Endodermal cell (in vitro differentiated cells): ENCODE results near the gene WNK1. TPM values are rescaled to one million over a fixed set of nuclear protein-coding genes. Genes with fewer than 3 reads are reported as not detected.

Experiments used
- DNase-seq: peaks from one replicate; pipeline ENCODE4 v3.0.0-alpha.2; 2017
- H3K27ac ChIP-seq: 2 replicates; pipeline ENCODE4 v1.5.1; 2013; ENCODE audit warnings: mild to moderate bottlenecking, low read depth, low read length, moderate library complexity
- H3K27me3 ChIP-seq: 2 replicates; pipeline ENCODE4 v1.6.1; 2013; ENCODE audit warnings: mild to moderate bottlenecking, low read length, moderate library complexity; ENCODE audit not compliant: insufficient read depth, control insufficient read depth, poor library complexity, severe bottlenecking
- H3K36me3 ChIP-seq: 2 replicates; pipeline ENCODE4 v1.7.0; 2013; ENCODE audit warnings: mild to moderate bottlenecking, low read length, moderate library complexity; ENCODE audit not compliant: control insufficient read depth, insufficient read depth
- H3K4me1 ChIP-seq: one replicate; pipeline ENCODE4 v1.7.0; 2013; ENCODE audit warnings: low read length; ENCODE audit not compliant: control insufficient read depth, insufficient read depth
- H3K4me3 ChIP-seq: 2 replicates; pipeline ENCODE4 v1.5.1; 2013; ENCODE audit warnings: mild to moderate bottlenecking, low read length, moderate library complexity
- H3K9ac ChIP-seq: 2 replicates; pipeline ENCODE4 v1.6.1; 2013; ENCODE audit warnings: mild to moderate bottlenecking, low read length, moderate library complexity; ENCODE audit not compliant: poor library complexity, severe bottlenecking; ENCODE audit errors: extremely low read depth
- H3K9me3 ChIP-seq: 2 replicates; pipeline ENCODE4 v1.6.1; 2013; ENCODE audit warnings: mild to moderate bottlenecking, low read length, moderate library complexity; ENCODE audit not compliant: control insufficient read depth
- H3K27ac Mint-ChIP-seq: 2 replicates; pipeline ENCODE4 v1.8.0; 2020; ENCODE audit warnings: mixed read lengths
- H3K27me3 Mint-ChIP-seq: 2 replicates; pipeline ENCODE4 v1.8.0; 2021; ENCODE audit warnings: mild to moderate bottlenecking, mixed read lengths; ENCODE audit not compliant: insufficient read depth
- H3K36me3 Mint-ChIP-seq: 2 replicates; pipeline ENCODE4 v1.8.0; 2020; ENCODE audit warnings: low read depth, mixed read lengths
- H3K4me1 Mint-ChIP-seq: 2 replicates; pipeline ENCODE4 v1.8.0; 2020; ENCODE audit warnings: mixed read lengths
- H3K4me3 Mint-ChIP-seq: 2 replicates; pipeline ENCODE4 v1.8.0; 2020; ENCODE audit warnings: mild to moderate bottlenecking, moderate library complexity, mixed read lengths
- H3K9me3 Mint-ChIP-seq: 2 replicates; pipeline ENCODE4 v1.8.0; 2020; ENCODE audit warnings: mild to moderate bottlenecking, mixed read lengths
- CTCF ChIP-seq: fragments of 200-600 bp; sonication (generic); conservative IDR thresholded peaks from 2 replicates; pipeline ENCODE4 v1.5.0; 2021; ENCODE audit warnings: antibody characterized with exemption, mild to moderate bottlenecking
- WGBS, 2 experiments: methylation state at CpG; one replicate each; pipeline versions ENCODE4 v1.1.5 to v1.1.7; 2013; ENCODE audit warnings: missing lambda C conversion rate in 2 of 2, mixed read lengths in 1 of 2; ENCODE audit not compliant: insufficient coverage in 1 of 2, insufficient read length in 1 of 2; 5-methylcytosine and 5-hydroxymethylcytosine counted together
- total RNA-seq, 2 donors: library from RNA; stranded (reverse); fragmentation: NEBNext Ultra II Directional in 1 of 2; extraction: Animal tissue kit (Norgen Biotek cat#: 25700) in 1 of 2; gene quantifications; 2 replicates in 1 of 2; 3 replicates in 1 of 2; pipeline ENCODE4 v1.2.1, GENCODE V29; 2021

The WNK1 gene
- total RNA-seq, 2 donors from 2014 or later = 199 to 412 TPM

DNA sequence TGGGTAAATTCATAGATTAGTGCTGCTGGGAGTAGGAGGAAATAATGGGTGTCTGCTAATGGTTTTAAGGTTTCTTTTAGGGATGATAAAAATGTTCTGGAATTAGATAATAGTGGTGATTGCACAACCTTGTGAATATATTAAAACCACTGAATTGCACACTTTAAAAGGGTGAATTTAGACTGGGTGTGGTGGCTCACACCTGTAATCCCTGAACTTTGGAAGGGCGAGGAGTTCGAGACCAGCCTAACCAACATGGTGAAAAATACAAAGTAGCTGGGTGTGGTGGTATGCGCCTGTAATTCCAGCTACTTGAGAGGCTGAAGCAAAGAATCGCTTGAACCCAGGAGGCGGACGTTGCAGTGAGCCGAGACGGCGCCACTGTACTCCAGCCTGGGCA, 195.9 kb downstream of the WNK1 start:
- Mint-ChIP-seq H3K27ac (peak overlapping the region; percentile 45), H3K36me3 (peaks cover 20% of the 10 kb centered on the region), H3K4me3 (peak overlapping the region; percentile 88), H3K4me1 (peaks cover 4% of the 10 kb centered on the region), H3K27me3 (no peaks in the 10 kb centered on the region), H3K9me3 (no peaks in the 10 kb centered on the region)
- Histone ChIP-seq H3K27ac (no peak overlapping the region), H3K4me1 (no peaks in the 10 kb centered on the region), H3K27me3 (no peaks in the 10 kb centered on the region), H3K9me3 (no peaks in the 10 kb centered on the region), H3K36me3 (peaks cover 11% of the 10 kb centered on the region), H3K4me3 (peak overlapping the region; percentile 97), H3K9ac (peak overlapping the region; percentile 93)
- no peak for DNase-seq
- no peak for TF ChIP-seq CTCF
- WGBS, 2 experiments = 94 to 96% methylated on average over 9 of the region's 9 CpGs

DNA sequence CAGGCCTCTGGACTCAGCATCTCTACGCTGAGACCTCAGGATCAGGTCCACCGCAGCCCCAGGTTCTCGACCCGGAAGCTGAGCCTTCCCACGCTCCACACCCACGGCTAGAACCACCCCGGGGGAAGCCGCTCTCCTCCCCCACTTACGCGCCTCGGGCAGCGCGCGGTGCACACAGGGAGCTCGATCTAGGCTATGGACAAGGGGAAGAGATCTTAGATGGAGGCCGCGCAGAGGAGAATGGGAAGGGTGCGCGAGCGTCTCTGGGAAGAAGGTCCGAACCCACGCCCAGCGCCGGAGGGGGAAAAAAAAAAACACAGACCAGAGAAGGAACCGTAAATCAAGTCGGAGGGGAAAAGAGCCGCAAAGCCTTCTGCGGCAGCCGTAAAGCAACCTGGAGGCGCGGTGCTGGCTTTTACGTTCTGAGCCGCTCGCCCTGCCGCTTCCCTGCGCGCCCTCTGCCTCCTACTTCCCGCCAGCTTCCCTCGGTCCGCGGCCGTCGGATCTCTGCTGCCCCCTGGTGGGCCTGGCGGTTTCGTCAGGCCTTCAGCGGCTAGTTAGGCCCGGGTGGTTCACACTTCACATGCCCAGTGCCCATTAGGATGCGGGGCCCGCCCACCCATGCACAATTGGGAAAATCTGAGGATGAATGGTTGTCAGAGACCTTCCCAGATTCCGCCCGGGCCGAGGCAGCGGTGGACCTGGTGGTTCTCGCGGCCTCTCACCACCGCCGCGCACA, 197.2 kb downstream of the WNK1 start, which contains the start of gene RAD52:
RAD52 (minus strand) TSS at position 242 of the 739 bp plus-strand sequence. CDS start 16,636 bp downstream, outside the sequence.
- Histone ChIP-seq H3K9me3 (no peaks in the 10 kb centered on the region), H3K27ac (peak within 1 kb of the TSS; percentile 95), H3K36me3 (no peaks in the 10 kb centered on the region), H3K4me1 (no peaks in the 10 kb centered on the region), H3K9ac (peak within 1 kb of the TSS; percentile 93), H3K27me3 (no peaks in the 10 kb centered on the region), H3K4me3 (peak within 1 kb of the TSS; percentile 97)
- Mint-ChIP-seq H3K4me3 (peak within 1 kb of the TSS; percentile 88), H3K4me1 (peaks cover 6% of the 10 kb centered on the region), H3K36me3 (peaks cover 10% of the 10 kb centered on the region), H3K27ac (peak within 1 kb of the TSS; percentile 98), H3K27me3 (no peaks in the 10 kb centered on the region), H3K9me3 (no peaks in the 10 kb centered on the region)
- peak; percentile 100 for TF ChIP-seq CTCF
- peak; percentile 100 for DNase-seq
- 0 to 3% methylated on average over 1 to 58 of the region's 58 CpGs for WGBS, 2 experiments

- no peaks in the 10 kb centered on the region for H3K27me3 Mint-ChIP-seq
- Histone ChIP-seq H3K27ac (no peak overlapping the region), H3K4me1 (no peaks in the 10 kb centered on the region), H3K36me3 (no peaks in the 10 kb centered on the region), H3K27me3 (no peaks in the 10 kb centered on the region), H3K4me3 (no peak overlapping the region), H3K9me3 (no peaks in the 10 kb centered on the region), H3K9ac (no peak overlapping the region)
- no peak overlapping the region for H3K4me3 Mint-ChIP-seq
- H3K9me3 Mint-ChIP-seq = peaks cover 2% of the 10 kb centered on the region
- DNase-seq = no peak
- H3K4me1 Mint-ChIP-seq = peaks cover 6% of the 10 kb centered on the region
- no CpG with 5 or more reads among the region's 1 CpG for WGBS, 2 experiments
- peaks cover 10% of the 10 kb centered on the region for H3K36me3 Mint-ChIP-seq
- TF ChIP-seq CTCF = no peak
- peak overlapping the region; percentile 11 for H3K27ac Mint-ChIP-seq
Observed at GRCh38 chr12:951176-951575, 198.8 kb downstream of the WNK1 start.
